ENCODE data around the gene ATP9B.

Gene ATP9B

GRCh38 chr18:79204889-79205807 is 136.0 kb downstream of the ATP9B start:
- TF ChIP-seq ESRRG (CRISPR knock-in tag; IDR thresholded peaks at IDR 0.05) = no peak
- no peak for TF ChIP-seq PPARA (CRISPR knock-in tag; IDR thresholded peaks at IDR 0.05; ENCODE audit: borderline replicate concordance)
- no peak for TF ChIP-seq SNAI2 (CRISPR knock-in tag; IDR thresholded peaks at IDR 0.05)
- TF ChIP-seq ZNF8 (CRISPR knock-in tag; IDR thresholded peaks at IDR 0.05) = no peak
- TF ChIP-seq RARB (CRISPR knock-in tag; IDR thresholded peaks at IDR 0.05) = no peak
- TF ChIP-seq TOX (CRISPR knock-in tag; IDR thresholded peaks at IDR 0.05; ENCODE audit: borderline replicate concordance) = no peak
- no peak for ATAC-seq

GRCh38 chr18:79206444-79206843 is 137.2 kb downstream of the ATP9B start:
- TF ChIP-seq ESRRG (CRISPR knock-in tag; IDR thresholded peaks at IDR 0.05) (no peak), TCF4 (CRISPR knock-in tag; IDR thresholded peaks at IDR 0.05; ENCODE audit: borderline replicate concordance) (no peak), ZNF8 (CRISPR knock-in tag; IDR thresholded peaks at IDR 0.05) (no peak), POU6F1 (CRISPR knock-in tag; IDR thresholded peaks at IDR 0.05; ENCODE audit: borderline replicate concordance, low read depth) (no peak), ARNTL (CRISPR knock-in tag; IDR thresholded peaks at IDR 0.05; ENCODE audit: borderline replicate concordance, low read depth) (no peak), GLIS3 (CRISPR knock-in tag; IDR thresholded peaks at IDR 0.05) (no peak), ISL1 (CRISPR knock-in tag; IDR thresholded peaks at IDR 0.05) (no peak), ZFP30 (CRISPR knock-in tag; IDR thresholded peaks at IDR 0.05) (no peak), ZNF565 (CRISPR knock-in tag; conservative IDR thresholded peaks at IDR 0.05; ENCODE audit: low read depth) (no peak), RARB (CRISPR knock-in tag; IDR thresholded peaks at IDR 0.05) (no peak), SNAI2 (CRISPR knock-in tag; IDR thresholded peaks at IDR 0.05) (no peak), TSHZ2 (CRISPR knock-in tag; IDR thresholded peaks at IDR 0.05) (no peak), BACH2 (CRISPR knock-in tag; IDR thresholded peaks at IDR 0.05; ENCODE audit: borderline replicate concordance) (no peak), CSDC2 (CRISPR knock-in tag; IDR thresholded peaks at IDR 0.05) (no peak)
- TF ChIP-seq, protein P1, sequence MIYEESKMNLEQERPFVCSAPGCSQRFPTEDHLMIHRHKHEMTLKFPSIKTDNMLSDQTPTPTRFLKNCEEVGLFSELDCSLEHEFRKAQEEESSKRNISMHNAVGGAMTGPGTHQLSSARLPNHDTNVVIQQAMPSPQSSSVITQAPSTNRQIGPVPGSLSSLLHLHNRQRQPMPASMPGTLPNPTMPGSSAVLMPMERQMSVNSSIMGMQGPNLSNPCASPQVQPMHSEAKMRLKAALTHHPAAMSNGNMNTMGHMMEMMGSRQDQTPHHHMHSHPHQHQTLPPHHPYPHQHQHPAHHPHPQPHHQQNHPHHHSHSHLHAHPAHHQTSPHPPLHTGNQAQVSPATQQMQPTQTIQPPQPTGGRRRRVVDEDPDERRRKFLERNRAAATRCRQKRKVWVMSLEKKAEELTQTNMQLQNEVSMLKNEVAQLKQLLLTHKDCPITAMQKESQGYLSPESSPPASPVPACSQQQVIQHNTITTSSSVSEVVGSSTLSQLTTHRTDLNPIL (CRISPR knock-in tag; IDR thresholded peaks at IDR 0.05; ENCODE audit: low read depth) = no peak
- ATAC-seq = no peak

DNA sequence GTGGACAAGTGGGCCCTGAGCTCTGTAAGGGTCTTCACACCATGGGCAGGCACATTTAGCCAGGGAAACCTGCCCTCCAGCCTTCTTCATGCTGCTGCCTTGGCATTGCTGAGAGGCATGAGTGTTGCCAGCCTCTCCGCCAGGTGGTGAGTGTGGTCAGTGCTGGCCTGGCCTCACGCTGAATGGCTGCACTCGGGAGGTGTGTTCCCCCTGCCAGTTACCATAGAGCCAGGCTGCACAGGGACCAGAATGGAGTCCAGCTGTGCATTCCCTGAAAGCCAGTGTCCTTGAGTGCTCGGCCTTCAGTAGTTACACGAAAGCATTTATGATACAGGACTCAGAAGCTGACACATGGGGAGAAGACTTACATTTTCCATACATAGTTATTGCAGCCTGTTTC is 139.7 kb downstream of the ATP9B start:
- TF ChIP-seq GLIS3 (CRISPR knock-in tag; IDR thresholded peaks at IDR 0.05) = no peak
- no peak for TF ChIP-seq ISL1 (CRISPR knock-in tag; IDR thresholded peaks at IDR 0.05)
- TF ChIP-seq ARNTL (CRISPR knock-in tag; IDR thresholded peaks at IDR 0.05; ENCODE audit: borderline replicate concordance, low read depth) = no peak
- TF ChIP-seq TSHZ2 (CRISPR knock-in tag; IDR thresholded peaks at IDR 0.05) = no peak
- no peak for TF ChIP-seq ZC3H10 (CRISPR knock-in tag; IDR thresholded peaks at IDR 0.05)
- TF ChIP-seq TOX (CRISPR knock-in tag; IDR thresholded peaks at IDR 0.05; ENCODE audit: borderline replicate concordance) = no peak
- TF ChIP-seq ESRRG (CRISPR knock-in tag; IDR thresholded peaks at IDR 0.05) = no peak
- TF ChIP-seq POU6F1 (CRISPR knock-in tag; IDR thresholded peaks at IDR 0.05; ENCODE audit: borderline replicate concordance, low read depth) = no peak
- no peak for TF ChIP-seq ZNF8 (CRISPR knock-in tag; IDR thresholded peaks at IDR 0.05)
- TF ChIP-seq BACH2 (CRISPR knock-in tag; IDR thresholded peaks at IDR 0.05; ENCODE audit: borderline replicate concordance) = no peak
- TF ChIP-seq PPARA (CRISPR knock-in tag; IDR thresholded peaks at IDR 0.05; ENCODE audit: borderline replicate concordance) = no peak
- TF ChIP-seq, protein P1 (CRISPR knock-in tag; IDR thresholded peaks at IDR 0.05; ENCODE audit: low read depth) = no peak
- no peak for TF ChIP-seq SNAI2 (CRISPR knock-in tag; IDR thresholded peaks at IDR 0.05)
- TF ChIP-seq ZFP30 (CRISPR knock-in tag; IDR thresholded peaks at IDR 0.05) = no peak
- ATAC-seq = no peak
